PC-3 (cell line): ENCODE measurements around the gene PKD1L1.

Experiments used
- EZH2 ChIP-seq: fragments of 300-600 bp; sonication (generic); IDR thresholded peaks from one replicate; pipeline ENCODE4 v1.6.1; 2017; ENCODE audit warnings: antibody characterized with exemption, mild to moderate bottlenecking, low read length; ENCODE audit not compliant: unreplicated experiment
- EZH2phosphoT487 ChIP-seq: fragments of 300-600 bp; sonication (generic); IDR thresholded peaks from 2 replicates; pipeline ENCODE4 v1.6.1; 2018; ENCODE audit warnings: mild to moderate bottlenecking, antibody characterized with exemption, low read length, borderline replicate concordance
- TF ChIP-seq, protein P1 (sequence below): fragments of 300-600 bp; sonication (generic); conservative IDR thresholded peaks from 2 replicates; pipeline ENCODE4 v1.5.1; 2017; ENCODE audit warnings: antibody characterized with exemption, low read depth, mild to moderate bottlenecking, low read length

DNA sequence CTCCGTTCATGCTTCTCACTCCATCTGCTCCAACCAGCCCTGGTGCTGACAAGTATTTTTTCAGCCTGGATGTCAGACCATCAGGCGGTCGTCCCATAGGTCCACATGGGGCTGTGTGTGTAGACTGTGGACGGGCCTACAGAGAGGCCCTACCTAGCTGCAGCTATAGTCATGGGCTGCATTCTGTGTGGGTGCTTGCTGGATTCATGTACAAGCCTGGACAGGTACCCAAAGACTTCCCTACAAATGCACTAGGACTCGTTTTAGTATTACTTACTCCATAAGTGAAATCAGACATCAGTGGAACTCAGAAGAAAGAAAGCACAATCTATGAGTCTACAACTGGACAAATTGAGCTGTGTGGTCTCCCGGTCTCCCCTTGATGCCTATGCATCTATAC, 146.8 kb downstream of the PKD1L1 start:
- TF ChIP-seq, protein P1, sequence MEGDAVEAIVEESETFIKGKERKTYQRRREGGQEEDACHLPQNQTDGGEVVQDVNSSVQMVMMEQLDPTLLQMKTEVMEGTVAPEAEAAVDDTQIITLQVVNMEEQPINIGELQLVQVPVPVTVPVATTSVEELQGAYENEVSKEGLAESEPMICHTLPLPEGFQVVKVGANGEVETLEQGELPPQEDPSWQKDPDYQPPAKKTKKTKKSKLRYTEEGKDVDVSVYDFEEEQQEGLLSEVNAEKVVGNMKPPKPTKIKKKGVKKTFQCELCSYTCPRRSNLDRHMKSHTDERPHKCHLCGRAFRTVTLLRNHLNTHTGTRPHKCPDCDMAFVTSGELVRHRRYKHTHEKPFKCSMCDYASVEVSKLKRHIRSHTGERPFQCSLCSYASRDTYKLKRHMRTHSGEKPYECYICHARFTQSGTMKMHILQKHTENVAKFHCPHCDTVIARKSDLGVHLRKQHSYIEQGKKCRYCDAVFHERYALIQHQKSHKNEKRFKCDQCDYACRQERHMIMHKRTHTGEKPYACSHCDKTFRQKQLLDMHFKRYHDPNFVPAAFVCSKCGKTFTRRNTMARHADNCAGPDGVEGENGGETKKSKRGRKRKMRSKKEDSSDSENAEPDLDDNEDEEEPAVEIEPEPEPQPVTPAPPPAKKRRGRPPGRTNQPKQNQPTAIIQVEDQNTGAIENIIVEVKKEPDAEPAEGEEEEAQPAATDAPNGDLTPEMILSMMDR: no peak
- no peak for TF ChIP-seq EZH2phosphoT487
- TF ChIP-seq EZH2: no peak
